Left lung (tissue), 10 donors: ENCODE data around the gene DLGAP1. TPM values are rescaled to one million over a fixed set of nuclear protein-coding genes. Genes with fewer than 3 reads are reported as not detected.
A peak's percentile ranks its signal among the peaks of the same experiment; 100 is the strongest.

Experiments used
- ATAC-seq: fragments of 200-7000 bp; cut with Tn5 transposase; one replicate; pipeline ENCODE4 v1.9.1; 2020; ENCODE audit warnings: moderate library complexity
- DNase-seq, 4 donors: peaks; one replicate each; pipeline ENCODE4 v3.0.0-alpha.2; 2013 to 2020
- H3K27ac ChIP-seq, 2 donors: fragments of 200-600 bp; sonication (generic) in 1 of 2; one replicate each; pipeline versions ENCODE4 v1.5.0 to v1.8.0; 2020 to 2021
- H3K27me3 ChIP-seq, 2 donors: fragments of 200-600 bp; sonication (generic) in 1 of 2; one replicate each; pipeline versions ENCODE4 v1.5.0 to v1.8.0; 2020 to 2021
- H3K36me3 ChIP-seq, 2 donors: fragments of 200-600 bp; sonication (generic) in 1 of 2; one replicate each; pipeline versions ENCODE4 v1.5.0 to v1.8.0; 2020 to 2021
- H3K4me1 ChIP-seq, 2 donors: fragments of 200-600 bp; one replicate each; pipeline ENCODE4 v1.8.0; 2021
- H3K4me3 ChIP-seq, 2 donors: fragments of 200-600 bp; sonication (generic) in 1 of 2; one replicate each; pipeline versions ENCODE4 v1.5.0 to v1.8.0; 2020 to 2021; ENCODE audit warnings: mild to moderate bottlenecking in 1 of 2
- H3K9me3 ChIP-seq, 2 donors: fragments of 200-600 bp; sonication (generic) in 1 of 2; one replicate each; pipeline versions ENCODE4 v1.5.0 to v1.8.0; 2020 to 2021
- intact Hi-C, 2 donors: fragments of 100-400 bp; cut with DNase I; formaldehyde crosslinking; loops; one replicate each; pipeline versions ENCODE4 v1.11.2 to v1.14.2; 2022
- polyA plus RNA-seq, 6 donors: library from polyadenylated mRNA; unstranded; fragments of 120-200 nt; gene quantifications; one replicate each; pipeline ENCODE4 v1.2.1, GENCODE V29; 2013; ENCODE audit not compliant: insufficient read length in 6 of 6
- total RNA-seq, 2 donors: library from RNA; stranded (reverse); fragmentation: NEBNext Ultra II Directional; extraction: Animal tissue kit (Norgen Biotek cat#: 25700); gene quantifications; one replicate each; pipeline ENCODE4 v1.2.1, GENCODE V29; 2021
- TF ChIP-seq, protein P1 (sequence below), 2 donors: fragments of 200-600 bp; sonication (generic) in 1 of 2; IDR thresholded peaks; one replicate each; pipeline versions ENCODE4 v1.5.0 to v1.8.0; 2021; ENCODE audit warnings: antibody characterized with exemption in 2 of 2
- donor health status: DM: no; HTN: yes; CAD: no.
- donor health status: DM: no; HTN: no; CAD: no.

The DLGAP1 gene
- total and polyA plus RNA-seq, 8 donors: 1.6 to 4.0 (median 2.1) TPM

DNA sequence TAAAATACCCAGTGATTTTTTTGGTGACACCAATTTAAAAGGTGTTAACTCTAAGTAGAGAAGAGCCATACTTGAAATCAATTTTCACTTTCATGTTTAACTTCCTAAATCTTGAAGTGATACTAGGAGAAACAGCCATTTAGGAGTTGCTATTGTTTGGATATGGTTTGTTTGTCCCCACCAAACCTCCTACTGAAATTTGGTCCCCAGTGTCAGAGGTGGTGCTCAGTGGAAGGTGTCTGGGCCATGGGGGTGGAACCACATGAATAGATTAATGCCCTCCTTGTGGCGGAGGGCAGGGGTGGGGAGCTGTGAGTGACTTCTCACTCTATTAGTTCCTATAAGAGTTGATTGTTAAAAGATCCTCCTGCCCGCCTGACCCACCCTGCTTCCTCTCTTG, 377.9 kb downstream of the DLGAP1 start:
- H3K27me3 ChIP-seq: no peaks in the 10 kb centered on the region
- no peak for DNase-seq
- no peaks in the 10 kb centered on the region for H3K36me3 ChIP-seq
- H3K4me3 ChIP-seq: no peak overlapping the region
- no peak for ATAC-seq
- no peaks in the 10 kb centered on the region for H3K4me1 ChIP-seq
- TF ChIP-seq, protein P1, sequence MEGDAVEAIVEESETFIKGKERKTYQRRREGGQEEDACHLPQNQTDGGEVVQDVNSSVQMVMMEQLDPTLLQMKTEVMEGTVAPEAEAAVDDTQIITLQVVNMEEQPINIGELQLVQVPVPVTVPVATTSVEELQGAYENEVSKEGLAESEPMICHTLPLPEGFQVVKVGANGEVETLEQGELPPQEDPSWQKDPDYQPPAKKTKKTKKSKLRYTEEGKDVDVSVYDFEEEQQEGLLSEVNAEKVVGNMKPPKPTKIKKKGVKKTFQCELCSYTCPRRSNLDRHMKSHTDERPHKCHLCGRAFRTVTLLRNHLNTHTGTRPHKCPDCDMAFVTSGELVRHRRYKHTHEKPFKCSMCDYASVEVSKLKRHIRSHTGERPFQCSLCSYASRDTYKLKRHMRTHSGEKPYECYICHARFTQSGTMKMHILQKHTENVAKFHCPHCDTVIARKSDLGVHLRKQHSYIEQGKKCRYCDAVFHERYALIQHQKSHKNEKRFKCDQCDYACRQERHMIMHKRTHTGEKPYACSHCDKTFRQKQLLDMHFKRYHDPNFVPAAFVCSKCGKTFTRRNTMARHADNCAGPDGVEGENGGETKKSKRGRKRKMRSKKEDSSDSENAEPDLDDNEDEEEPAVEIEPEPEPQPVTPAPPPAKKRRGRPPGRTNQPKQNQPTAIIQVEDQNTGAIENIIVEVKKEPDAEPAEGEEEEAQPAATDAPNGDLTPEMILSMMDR (IDR thresholded peaks at IDR 0.05): no peak
- intact Hi-C loops: no loop called here
- H3K9me3 ChIP-seq: no peaks in the 10 kb centered on the region
- H3K27ac ChIP-seq: no peak overlapping the region

DNA sequence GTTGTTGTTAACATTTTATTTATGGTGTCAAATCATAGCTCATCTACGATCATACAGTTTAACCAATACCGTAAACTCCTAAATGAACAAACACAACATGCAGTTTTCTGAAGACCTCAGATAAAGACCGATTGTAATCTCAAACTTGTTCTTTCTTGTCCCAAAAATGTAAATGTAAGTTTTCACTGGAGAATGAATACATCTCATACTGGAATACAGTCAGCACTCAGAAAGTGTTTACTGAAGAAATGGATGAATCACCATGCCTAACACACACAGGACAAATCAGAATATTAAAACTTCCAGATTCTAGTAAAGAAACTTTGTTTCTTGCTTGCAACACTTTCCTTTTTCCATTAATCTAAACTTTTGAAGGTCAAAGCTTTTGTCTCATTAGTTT, 380.5 kb downstream of the DLGAP1 start:
- DNase-seq: no peak
- ATAC-seq: no peak
- Histone ChIP-seq H3K27ac (no peak overlapping the region), H3K27me3 (no peaks in the 10 kb centered on the region), H3K4me1 (no peaks in the 10 kb centered on the region), H3K36me3 (no peaks in the 10 kb centered on the region), H3K4me3 (no peak overlapping the region), H3K9me3 (no peaks in the 10 kb centered on the region)
- TF ChIP-seq, protein P1 (IDR thresholded peaks at IDR 0.05): no peak
- intact Hi-C loops: no loop called here

DNA sequence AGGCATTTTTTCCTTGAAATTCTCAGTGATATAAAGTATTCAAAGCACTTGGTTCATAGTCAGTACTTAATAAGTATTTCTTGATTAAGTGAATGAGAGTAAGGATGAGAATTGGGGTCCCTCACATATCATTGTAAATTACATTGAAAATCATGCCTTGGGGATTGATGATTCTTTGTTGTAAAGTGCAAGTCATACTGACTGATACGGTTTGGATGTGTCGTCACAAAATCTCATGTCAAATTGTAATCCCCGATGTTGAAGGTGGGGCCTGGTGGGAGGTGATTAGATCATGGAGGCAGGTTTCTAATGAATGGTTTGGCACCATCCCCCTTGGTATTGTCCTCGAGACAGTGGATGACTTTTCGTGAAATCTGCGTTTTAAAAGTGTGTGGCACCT, 385.9 kb downstream of the DLGAP1 start:
- Histone ChIP-seq H3K27ac (no peak overlapping the region), H3K4me3 (no peak overlapping the region), H3K36me3 (no peaks in the 10 kb centered on the region), H3K9me3 (peaks cover 0 to 10% of the 10 kb centered on the region in 2 donors), H3K27me3 (no peaks in the 10 kb centered on the region), H3K4me1 (no peaks in the 10 kb centered on the region)
- no peak for ATAC-seq
- intact Hi-C loops: no loop called here
- DNase-seq: no peak
- TF ChIP-seq, protein P1 (IDR thresholded peaks at IDR 0.05): no peak

DNA sequence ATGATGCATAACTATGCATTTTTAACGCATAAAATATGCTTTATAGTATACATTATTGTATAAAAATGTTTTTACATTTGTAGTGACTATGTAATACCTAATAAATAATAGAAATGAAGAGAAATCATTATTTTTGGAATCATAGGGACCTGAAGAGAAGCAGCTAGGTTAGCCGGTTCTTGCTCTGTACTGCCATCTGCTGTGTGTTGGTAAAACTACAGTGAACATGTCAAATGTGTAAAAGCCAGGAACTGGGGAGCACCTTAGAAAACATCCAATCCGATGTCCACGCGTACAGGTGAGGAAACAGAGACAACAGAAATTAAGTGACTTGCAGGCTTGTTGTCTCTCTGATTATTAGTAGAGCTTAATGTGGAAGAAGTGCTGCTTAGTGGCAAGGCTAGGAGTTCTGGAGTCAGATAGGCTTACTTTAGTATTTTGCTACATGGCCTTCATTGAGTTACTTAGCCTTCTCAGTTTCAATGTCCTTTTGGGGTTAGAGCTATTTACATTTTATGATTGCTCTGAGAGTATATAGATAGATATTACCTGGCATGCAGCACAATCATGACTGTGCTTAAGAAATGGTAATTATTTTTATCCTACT, 386.5 kb downstream of the DLGAP1 start:
- no peaks in the 10 kb centered on the region for H3K36me3 ChIP-seq
- intact Hi-C loops: no loop called here
- H3K27ac ChIP-seq: no peak overlapping the region
- TF ChIP-seq, protein P1 (IDR thresholded peaks at IDR 0.05): peak; percentile 56 to 66
- H3K9me3 ChIP-seq: peaks cover 0 to 10% of the 10 kb centered on the region in 2 donors
- DNase-seq (peak in 2 of 4 donors; percentile 19 to 45), ATAC-seq (peak; percentile 89)
- no peaks in the 10 kb centered on the region for H3K4me1 ChIP-seq
- no peak overlapping the region for H3K4me3 ChIP-seq
- H3K27me3 ChIP-seq: no peaks in the 10 kb centered on the region

DNA sequence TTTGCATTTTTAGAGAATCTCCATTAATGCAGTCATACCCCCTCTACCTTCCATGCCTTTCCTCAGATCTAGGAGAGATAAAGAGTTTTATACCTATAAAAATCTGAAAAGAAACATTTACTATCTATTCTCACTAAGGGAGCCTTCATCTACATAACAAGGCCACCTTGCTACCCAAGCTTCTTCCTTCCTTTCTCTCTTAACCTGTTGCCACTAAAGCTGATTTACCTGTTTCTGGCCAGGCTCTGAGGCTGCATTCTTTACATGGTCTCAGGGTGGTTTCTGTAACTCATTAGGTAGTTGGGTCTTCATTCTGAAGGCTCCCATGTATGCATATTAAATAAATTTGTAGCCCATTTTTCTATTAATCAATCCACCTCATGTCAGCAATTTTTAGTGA, 391.6 kb downstream of the DLGAP1 start:
- ATAC-seq: no peak

More for the DNA sequence above, 391.6 kb downstream of the DLGAP1 start:
- Histone ChIP-seq H3K36me3 (no peaks in the 10 kb centered on the region), H3K27me3 (no peaks in the 10 kb centered on the region), H3K4me3 (no peak overlapping the region), H3K4me1 (no peaks in the 10 kb centered on the region), H3K27ac (no peak overlapping the region), H3K9me3 (peaks cover 0 to 47% of the 10 kb centered on the region in 2 donors)
- intact Hi-C loops: no loop called here
- no peak for DNase-seq
- TF ChIP-seq, protein P1 (IDR thresholded peaks at IDR 0.05): no peak
